ENCODE measurements around the gene DNMBP. TPM values are rescaled to one million over a fixed set of nuclear protein-coding genes. Genes with fewer than 3 reads are reported as not detected.

DNMBP gene
- polyA plus RNA-seq, 2 of the 4 experiments (the other 2 are of a cell fraction): 13.7 to 20.3 TPM

DNA sequence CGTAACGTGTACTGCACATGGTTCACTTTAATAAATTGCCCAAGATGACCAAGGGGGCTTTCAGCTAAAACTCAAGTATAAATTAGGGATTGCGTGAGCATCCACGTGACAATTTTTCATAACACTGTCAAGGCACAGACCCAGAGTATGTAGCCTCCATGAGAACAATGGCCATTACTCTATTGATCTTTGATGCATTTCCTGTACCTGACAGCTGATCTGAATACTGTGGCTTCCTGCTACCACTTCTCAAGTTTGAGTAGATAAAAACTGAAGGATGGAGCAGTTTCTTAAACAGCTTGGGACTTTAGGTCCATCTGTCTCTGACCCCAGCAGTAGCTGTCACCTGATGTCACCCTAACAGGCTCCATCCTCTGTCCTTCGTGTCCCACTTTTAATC is 128.4 kb downstream of the DNMBP start:
- Histone ChIP-seq H3K9me3 (no peaks in the 10 kb centered on the region), H3K4me1 (no peaks in the 10 kb centered on the region), H3K4me2 (no peak overlapping the region), H3K27ac (no peak overlapping the region), H3K4me3 (no peak overlapping the region)
- CTCF ChIA-PET: interaction anchor here (1.1 to 3.4 kb wide), 4 partner anchors 12 to 165 kb away, joined by 3 to 11 read pairs (median 6); partner anchors contain the start of gene DNMBP
- DNase-seq (ENCODE audit: low read depth in 1 of 2, low spot score in 1 of 2) (no peak), ATAC-seq (no peak), FAIRE-seq (no peak)
- no peak for TF ChIP-seq CBX8 (IDR thresholded peaks at IDR 0.05)
- POLR2A ChIA-PET: no interaction called here
- 97% methylated on average over 5 of the region's 5 CpGs for WGBS (ENCODE audit: missing lambda C conversion rate)

DNA sequence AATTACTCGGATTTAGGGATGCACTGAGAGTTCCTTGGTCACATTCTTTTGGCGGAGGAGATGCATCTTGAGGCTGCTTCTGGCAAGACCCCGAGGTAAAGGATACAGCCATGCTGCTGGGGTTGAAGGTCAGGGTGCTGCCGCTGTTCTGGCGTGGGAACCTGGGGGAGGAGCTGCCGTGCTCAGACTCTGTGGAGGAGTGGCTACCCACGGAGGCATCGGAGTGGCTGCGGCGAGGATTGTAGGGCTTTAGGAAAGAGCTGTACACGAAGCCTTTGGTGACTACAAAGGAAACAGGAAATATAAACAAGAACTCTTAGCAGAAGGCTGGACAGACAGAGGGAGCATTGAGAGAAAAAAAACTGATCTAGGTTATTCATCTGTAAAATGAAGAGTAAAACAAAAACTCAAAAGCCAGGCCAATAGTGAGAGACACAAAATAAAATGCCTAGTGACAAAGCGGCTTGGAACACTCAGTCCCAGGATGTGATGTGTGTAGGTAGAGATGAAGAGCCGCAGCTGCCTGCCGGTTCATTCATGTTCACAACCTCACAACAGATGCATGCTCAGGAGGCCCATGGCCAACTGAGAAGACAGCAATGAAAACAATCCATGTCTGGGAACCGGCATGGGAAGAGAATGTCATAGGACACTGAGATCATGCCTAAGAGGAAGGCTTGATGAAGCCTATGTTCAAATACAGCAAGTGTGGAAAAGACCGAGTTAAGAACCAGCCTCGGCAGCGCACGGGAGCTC is 129.5 kb downstream of the DNMBP start:
- H3K9me3 ChIP-seq: no peaks in the 10 kb centered on the region
- no peak for FAIRE-seq
- ChIA-PET CTCF (interaction anchor here (0.9 to 3.4 kb wide), 5 partner anchors 10 to 166 kb away, joined by 3 to 11 read pairs (median 4); partner anchors contain the start of gene DNMBP), POLR2A (no interaction called here)
- no peak for DNase-seq (ENCODE audit: low read depth in 1 of 2, low spot score in 1 of 2)
- H3K4me1 ChIP-seq: no peaks in the 10 kb centered on the region
- H3K4me2 ChIP-seq: no peak overlapping the region
- H3K4me3 ChIP-seq: no peak overlapping the region
- WGBS (ENCODE audit: missing lambda C conversion rate): 90% methylated on average over 19 of the region's 19 CpGs
- ATAC-seq: no peak
- no peak for TF ChIP-seq CBX2 (IDR thresholded peaks at IDR 0.05; ENCODE audit: borderline replicate concordance, low read depth)
- TF ChIP-seq MAX (IDR thresholded peaks at IDR 0.05): no peak
- TF ChIP-seq, protein P1, sequence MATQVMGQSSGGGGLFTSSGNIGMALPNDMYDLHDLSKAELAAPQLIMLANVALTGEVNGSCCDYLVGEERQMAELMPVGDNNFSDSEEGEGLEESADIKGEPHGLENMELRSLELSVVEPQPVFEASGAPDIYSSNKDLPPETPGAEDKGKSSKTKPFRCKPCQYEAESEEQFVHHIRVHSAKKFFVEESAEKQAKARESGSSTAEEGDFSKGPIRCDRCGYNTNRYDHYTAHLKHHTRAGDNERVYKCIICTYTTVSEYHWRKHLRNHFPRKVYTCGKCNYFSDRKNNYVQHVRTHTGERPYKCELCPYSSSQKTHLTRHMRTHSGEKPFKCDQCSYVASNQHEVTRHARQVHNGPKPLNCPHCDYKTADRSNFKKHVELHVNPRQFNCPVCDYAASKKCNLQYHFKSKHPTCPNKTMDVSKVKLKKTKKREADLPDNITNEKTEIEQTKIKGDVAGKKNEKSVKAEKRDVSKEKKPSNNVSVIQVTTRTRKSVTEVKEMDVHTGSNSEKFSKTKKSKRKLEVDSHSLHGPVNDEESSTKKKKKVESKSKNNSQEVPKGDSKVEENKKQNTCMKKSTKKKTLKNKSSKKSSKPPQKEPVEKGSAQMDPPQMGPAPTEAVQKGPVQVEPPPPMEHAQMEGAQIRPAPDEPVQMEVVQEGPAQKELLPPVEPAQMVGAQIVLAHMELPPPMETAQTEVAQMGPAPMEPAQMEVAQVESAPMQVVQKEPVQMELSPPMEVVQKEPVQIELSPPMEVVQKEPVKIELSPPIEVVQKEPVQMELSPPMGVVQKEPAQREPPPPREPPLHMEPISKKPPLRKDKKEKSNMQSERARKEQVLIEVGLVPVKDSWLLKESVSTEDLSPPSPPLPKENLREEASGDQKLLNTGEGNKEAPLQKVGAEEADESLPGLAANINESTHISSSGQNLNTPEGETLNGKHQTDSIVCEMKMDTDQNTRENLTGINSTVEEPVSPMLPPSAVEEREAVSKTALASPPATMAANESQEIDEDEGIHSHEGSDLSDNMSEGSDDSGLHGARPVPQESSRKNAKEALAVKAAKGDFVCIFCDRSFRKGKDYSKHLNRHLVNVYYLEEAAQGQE (IDR thresholded peaks at IDR 0.05): no peak
- no peak for TF ChIP-seq RCOR1 (IDR thresholded peaks at IDR 0.05; ENCODE audit: low read depth, low read length)
- TF ChIP-seq, protein P2, sequence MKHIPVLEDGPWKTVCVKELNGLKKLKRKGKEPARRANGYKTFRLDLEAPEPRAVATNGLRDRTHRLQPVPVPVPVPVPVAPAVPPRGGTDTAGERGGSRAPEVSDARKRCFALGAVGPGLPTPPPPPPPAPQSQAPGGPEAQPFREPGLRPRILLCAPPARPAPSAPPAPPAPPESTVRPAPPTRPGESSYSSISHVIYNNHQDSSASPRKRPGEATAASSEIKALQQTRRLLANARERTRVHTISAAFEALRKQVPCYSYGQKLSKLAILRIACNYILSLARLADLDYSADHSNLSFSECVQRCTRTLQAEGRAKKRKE (CRISPR knock-in tag; IDR thresholded peaks at IDR 0.05; ENCODE audit: low read depth): no peak
- no peak for TF ChIP-seq E2F6 (IDR thresholded peaks at IDR 0.05; ENCODE audit: borderline replicate concordance, low read depth)
- TF ChIP-seq MYC (IDR thresholded peaks at IDR 0.05; ENCODE audit: borderline replicate concordance, low read length): no peak
- no peak for TF ChIP-seq HOXB13 (CRISPR knock-in tag; IDR thresholded peaks at IDR 0.05; ENCODE audit: low read depth)
- TF ChIP-seq CHD4 (IDR thresholded peaks at IDR 0.05; ENCODE audit: borderline replicate concordance): no peak
- TF ChIP-seq NPAS2 (CRISPR knock-in tag; IDR thresholded peaks at IDR 0.05; ENCODE audit: borderline replicate concordance): no peak
- TF ChIP-seq ZNF302 (CRISPR knock-in tag; IDR thresholded peaks at IDR 0.05): no peak
- TF ChIP-seq HOXB5 (CRISPR knock-in tag; IDR thresholded peaks at IDR 0.05): no peak
- TF ChIP-seq FOSB (CRISPR knock-in tag; IDR thresholded peaks at IDR 0.05): no peak
- TF ChIP-seq JUN (IDR thresholded peaks at IDR 0.05): no peak
- TF ChIP-seq BHLHE40 (IDR thresholded peaks at IDR 0.05; ENCODE audit: low read depth, low read length): no peak
- TF ChIP-seq PBX3 (IDR thresholded peaks at IDR 0.05): no peak
- TF ChIP-seq HDAC2 (IDR thresholded peaks at IDR 0.05): no peak
- H3K27ac ChIP-seq: no peak overlapping the region
